ENCODE data around the gene MARCHF11. TPM values are rescaled to one million over a fixed set of nuclear protein-coding genes. Genes with fewer than 3 reads are reported as not detected.

The MARCHF11 gene
- polyA plus RNA-seq, 1 experiment = not detected

DNA sequence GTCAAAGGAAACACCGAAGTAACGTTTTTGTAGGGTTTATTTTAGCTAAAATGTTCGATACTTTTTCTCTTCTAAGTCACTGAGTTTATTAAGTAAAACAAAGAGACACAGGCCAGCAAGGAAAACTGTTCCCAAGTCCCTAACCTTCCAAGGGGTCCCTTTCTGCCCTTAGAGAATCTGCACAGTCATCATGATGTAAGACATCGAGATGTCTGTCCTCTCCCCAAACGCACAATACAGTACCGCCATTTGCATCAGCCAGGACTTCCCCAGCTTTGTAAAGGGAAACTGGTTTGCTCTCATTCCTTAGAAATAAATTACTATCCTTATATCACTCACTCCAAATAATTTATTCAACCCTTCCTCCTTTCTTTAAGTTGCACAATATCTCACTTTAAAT lies 89.3 kb downstream of the MARCHF11 start:
- Histone ChIP-seq H3K36me3 (ENCODE audit: control insufficient read depth, insufficient read depth, low read length) (no peaks in the 10 kb centered on the region), H3K4me3 (ENCODE audit: low read depth, low read length) (no peak overlapping the region), H3K27me3 (ENCODE audit: control insufficient read depth, insufficient read depth, low read length) (peaks cover 2% of the 10 kb centered on the region)
- TF ChIP-seq, protein P1, sequence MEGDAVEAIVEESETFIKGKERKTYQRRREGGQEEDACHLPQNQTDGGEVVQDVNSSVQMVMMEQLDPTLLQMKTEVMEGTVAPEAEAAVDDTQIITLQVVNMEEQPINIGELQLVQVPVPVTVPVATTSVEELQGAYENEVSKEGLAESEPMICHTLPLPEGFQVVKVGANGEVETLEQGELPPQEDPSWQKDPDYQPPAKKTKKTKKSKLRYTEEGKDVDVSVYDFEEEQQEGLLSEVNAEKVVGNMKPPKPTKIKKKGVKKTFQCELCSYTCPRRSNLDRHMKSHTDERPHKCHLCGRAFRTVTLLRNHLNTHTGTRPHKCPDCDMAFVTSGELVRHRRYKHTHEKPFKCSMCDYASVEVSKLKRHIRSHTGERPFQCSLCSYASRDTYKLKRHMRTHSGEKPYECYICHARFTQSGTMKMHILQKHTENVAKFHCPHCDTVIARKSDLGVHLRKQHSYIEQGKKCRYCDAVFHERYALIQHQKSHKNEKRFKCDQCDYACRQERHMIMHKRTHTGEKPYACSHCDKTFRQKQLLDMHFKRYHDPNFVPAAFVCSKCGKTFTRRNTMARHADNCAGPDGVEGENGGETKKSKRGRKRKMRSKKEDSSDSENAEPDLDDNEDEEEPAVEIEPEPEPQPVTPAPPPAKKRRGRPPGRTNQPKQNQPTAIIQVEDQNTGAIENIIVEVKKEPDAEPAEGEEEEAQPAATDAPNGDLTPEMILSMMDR (IDR thresholded peaks at IDR 0.05; ENCODE audit: insufficient read depth, low read depth, low read length) = no peak
- DNase-seq (ENCODE audit: low read depth) = no peak
- ChIA-PET CTCF (no interaction called here), POLR2A (no interaction called here)

DNA sequence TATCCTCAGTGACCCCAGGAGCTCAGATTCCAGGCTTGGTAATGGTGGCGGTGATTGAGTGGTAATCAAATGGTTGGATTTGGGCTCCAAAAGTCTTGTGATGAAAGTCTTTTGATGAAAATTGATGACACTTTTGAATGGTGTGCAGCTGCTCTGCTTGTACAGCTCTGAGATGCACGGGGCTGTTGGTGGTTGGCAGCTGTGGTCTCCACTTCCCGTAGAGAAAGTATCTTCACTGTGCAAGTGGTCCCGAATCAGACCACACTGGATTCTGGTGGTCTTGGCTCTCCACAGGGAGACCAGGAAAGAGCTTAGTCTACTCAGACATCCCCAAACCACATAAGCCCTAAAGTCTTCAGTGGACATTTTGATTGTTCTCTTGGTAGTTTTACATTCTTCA lies 96.6 kb downstream of the MARCHF11 start:
- DNase-seq (ENCODE audit: low read depth) = no peak
- CTCF ChIA-PET = no interaction called here
- TF ChIP-seq, protein P1 (IDR thresholded peaks at IDR 0.05; ENCODE audit: insufficient read depth, low read depth, low read length) = no peak
- Histone ChIP-seq H3K36me3 (ENCODE audit: control insufficient read depth, insufficient read depth, low read length) (no peaks in the 10 kb centered on the region), H3K27me3 (ENCODE audit: control insufficient read depth, insufficient read depth, low read length) (peaks cover 1% of the 10 kb centered on the region), H3K4me3 (ENCODE audit: low read depth, low read length) (no peak overlapping the region)
- POLR2A ChIA-PET = no interaction called here

DNA sequence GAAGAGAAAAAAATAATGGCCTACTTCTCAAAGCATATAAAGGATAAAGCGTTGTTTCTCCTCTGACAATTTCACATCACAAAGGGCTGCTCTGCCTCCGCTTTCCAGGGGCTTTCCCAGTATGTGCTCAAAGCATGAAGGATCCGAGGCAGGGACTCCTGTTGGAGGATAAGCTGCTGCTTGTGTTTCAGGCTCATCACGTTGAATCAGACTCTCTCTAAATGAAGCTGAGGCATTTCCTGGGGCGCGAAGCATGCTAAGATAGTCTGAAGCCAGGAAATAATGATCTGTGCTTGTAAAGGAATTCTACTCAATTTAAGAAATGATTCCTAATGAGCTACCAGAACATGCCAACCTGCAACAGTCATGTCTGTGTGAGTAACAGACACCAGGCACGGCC lies 97.5 kb downstream of the MARCHF11 start:
- no peak for DNase-seq (ENCODE audit: low read depth)
- POLR2A ChIA-PET = no interaction called here
- TF ChIP-seq, protein P1 (IDR thresholded peaks at IDR 0.05; ENCODE audit: insufficient read depth, low read depth, low read length) = no peak
- H3K36me3 ChIP-seq (ENCODE audit: control insufficient read depth, insufficient read depth, low read length) = no peaks in the 10 kb centered on the region
- CTCF ChIA-PET = no interaction called here
- no peaks in the 10 kb centered on the region for H3K27me3 ChIP-seq (ENCODE audit: control insufficient read depth, insufficient read depth, low read length)
- no peak overlapping the region for H3K4me3 ChIP-seq (ENCODE audit: low read depth, low read length)

DNA sequence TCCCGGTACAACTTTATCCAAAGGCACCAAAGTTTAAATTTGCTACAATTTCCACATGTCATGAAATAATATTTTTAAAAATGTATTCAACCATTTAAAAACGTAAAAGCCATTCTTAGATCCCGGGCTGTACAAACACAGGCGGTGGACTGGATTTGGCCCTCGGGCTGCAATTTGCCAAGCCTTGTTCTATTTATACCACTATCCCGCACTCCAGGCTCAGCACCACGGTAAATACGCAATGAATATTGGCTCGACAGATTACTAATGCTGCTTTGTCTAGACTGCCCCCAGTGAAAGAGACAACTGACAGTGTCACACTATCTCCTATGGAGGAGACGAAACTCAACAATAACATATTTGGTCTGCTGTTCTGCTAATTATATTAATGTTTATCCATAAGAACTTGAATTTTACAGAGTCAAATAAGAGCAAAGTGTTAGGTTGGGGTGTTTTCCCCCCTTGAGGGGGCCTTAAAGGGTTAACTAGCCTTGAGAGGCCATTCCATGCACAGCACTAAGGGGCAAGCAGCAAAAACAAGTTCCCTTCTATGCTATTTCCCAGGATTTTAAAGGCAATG lies 98.1 kb downstream of the MARCHF11 start:
- POLR2A ChIA-PET = no interaction called here
- DNase-seq (ENCODE audit: low read depth) = no peak
- TF ChIP-seq, protein P1 (IDR thresholded peaks at IDR 0.05; ENCODE audit: insufficient read depth, low read depth, low read length) = no peak
- H3K36me3 ChIP-seq (ENCODE audit: control insufficient read depth, insufficient read depth, low read length) = no peaks in the 10 kb centered on the region
- no peak overlapping the region for H3K4me3 ChIP-seq (ENCODE audit: low read depth, low read length)
- CTCF ChIA-PET = no interaction called here
- no peaks in the 10 kb centered on the region for H3K27me3 ChIP-seq (ENCODE audit: control insufficient read depth, insufficient read depth, low read length)

DNA sequence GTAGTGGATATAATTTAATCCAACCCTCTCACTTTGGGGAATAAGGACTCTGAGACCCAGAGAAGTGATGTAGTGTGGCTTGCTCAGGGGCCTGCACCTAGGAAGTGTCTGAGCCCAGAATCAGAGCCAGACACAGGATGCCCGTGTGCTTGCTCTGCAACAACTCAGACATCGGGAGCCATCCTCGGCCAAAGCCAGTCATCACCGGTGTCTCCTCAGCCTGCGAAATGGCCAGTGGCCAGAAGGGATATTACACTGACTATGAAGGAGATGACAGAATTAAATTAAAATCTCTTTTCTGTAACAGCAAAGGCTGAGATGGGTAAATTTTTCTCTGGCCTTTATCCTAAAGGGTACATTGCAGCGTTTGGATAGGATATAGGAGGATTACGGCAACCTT lies 102.9 kb downstream of the MARCHF11 start:
- Histone ChIP-seq H3K27me3 (ENCODE audit: control insufficient read depth, insufficient read depth, low read length) (no peaks in the 10 kb centered on the region), H3K36me3 (ENCODE audit: control insufficient read depth, insufficient read depth, low read length) (no peaks in the 10 kb centered on the region), H3K4me3 (ENCODE audit: low read depth, low read length) (no peak overlapping the region)
- ChIA-PET POLR2A (no interaction called here), CTCF (no interaction called here)
- TF ChIP-seq, protein P1 (IDR thresholded peaks at IDR 0.05; ENCODE audit: insufficient read depth, low read depth, low read length) = no peak
- DNase-seq (ENCODE audit: low read depth) = no peak

Measured in BJ (cell line).